BJ (cell line): ENCODE results near the gene SNU13. TPM values are rescaled to one million over a fixed set of nuclear protein-coding genes. Genes with fewer than 3 reads are reported as not detected.
"Not testable (repeated sequence)": the region's sequence is repeated elsewhere in the genome, so short reads cannot be mapped to it uniquely, and the experiment has no call there.

Source experiments
- CTCF ChIA-PET: fragments of 350-600 bp; formaldehyde crosslinking; extraction: SDS; loops from one replicate; lab custom pipeline; 2021; ENCODE audit warnings: antibody characterized with exemption, inconsistent platforms; lab: Yijun Ruan, JAX
- POLR2A ChIA-PET: fragments of 300-600 bp; sonication (Branson Sonifier 250); formaldehyde crosslinking; extraction: SDS; loops from one replicate; lab custom pipeline; 2021; ENCODE audit warnings: antibody characterized with exemption; lab: Charles Lee
- DNase-seq: peaks from one replicate; pipeline ENCODE4 v3.0.0-alpha.2; 2011; ENCODE audit warnings: low read depth
- H3K27me3 ChIP-seq: 2 replicates; pipeline ENCODE4 v1.6.0; 2011; ENCODE audit warnings: low read length; ENCODE audit not compliant: control insufficient read depth, insufficient read depth
- H3K36me3 ChIP-seq: 2 replicates; pipeline ENCODE4 v1.5.1; 2011; ENCODE audit warnings: low read length; ENCODE audit not compliant: control insufficient read depth, insufficient read depth
- H3K4me3 ChIP-seq: 2 replicates; pipeline ENCODE4 v1.5.1; 2011; ENCODE audit warnings: low read depth, mild to moderate bottlenecking, control low read depth, low read length
- CTCF ChIP-seq: IDR thresholded peaks from 2 replicates; pipeline ENCODE4 v1.5.1; 2011; ENCODE audit warnings: low read depth, mild to moderate bottlenecking, control low read depth, inconsistent platforms, low read length, moderate library complexity; ENCODE audit not compliant: insufficient read depth
- polyA plus RNA-seq: library from polyadenylated mRNA; depleted of rRNA; stranded (reverse); fragments of >200 nt; gene quantifications from 2 replicates; pipeline ENCODE4 v1.2.3, GENCODE V29; 2011; rRNA removed
- small RNA-seq: library from RNA; depleted of rRNA; stranded (forward); fragments of <200 nt; gene quantifications from one replicate; pipeline ENCODE3, GENCODE V24; 2012; ENCODE audit warnings: low replicate concordance, low read depth; ENCODE audit not compliant: insufficient read length

The SNU13 gene
- polyA plus RNA-seq, 1 experiment = 327 TPM

DNA sequence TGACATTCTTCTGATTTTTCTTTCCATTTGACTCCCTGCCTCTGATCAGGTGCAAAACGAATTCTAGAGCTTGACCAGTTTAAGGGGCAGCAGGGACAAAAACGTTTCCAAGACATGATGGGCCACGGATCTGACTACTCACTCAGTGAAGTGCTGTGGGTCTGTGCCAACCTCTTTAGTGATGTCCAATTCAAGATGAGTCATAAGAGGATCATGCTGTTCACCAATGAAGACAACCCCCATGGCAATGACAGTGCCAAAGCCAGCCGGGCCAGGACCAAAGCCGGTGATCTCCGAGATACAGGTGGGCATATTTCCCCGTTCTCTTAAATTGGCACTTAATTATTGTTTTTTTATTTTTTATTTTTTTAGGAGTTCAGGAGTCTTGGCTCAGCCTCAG is 52.2 kb downstream of the SNU13 start:
- no peak for DNase-seq
- POLR2A ChIA-PET = no interaction called here
- TF ChIP-seq CTCF = no peak
- H3K36me3 ChIP-seq = peaks cover 13% of the 10 kb centered on the region
- H3K27me3 ChIP-seq = no peaks in the 10 kb centered on the region
- CTCF ChIA-PET = interaction anchor here (0.8 to 1.6 kb wide), 4 partner anchors 12 to 304 kb away, joined by 3 to 4 read pairs (median 3); no protein-coding TSS in a partner anchor
- H3K4me3 ChIP-seq = no peak overlapping the region

- DNase-seq = not testable (repeated sequence)
Measured at GRCh38 chr22:41634610-41635009, 54.1 kb downstream of the SNU13 start.

DNA sequence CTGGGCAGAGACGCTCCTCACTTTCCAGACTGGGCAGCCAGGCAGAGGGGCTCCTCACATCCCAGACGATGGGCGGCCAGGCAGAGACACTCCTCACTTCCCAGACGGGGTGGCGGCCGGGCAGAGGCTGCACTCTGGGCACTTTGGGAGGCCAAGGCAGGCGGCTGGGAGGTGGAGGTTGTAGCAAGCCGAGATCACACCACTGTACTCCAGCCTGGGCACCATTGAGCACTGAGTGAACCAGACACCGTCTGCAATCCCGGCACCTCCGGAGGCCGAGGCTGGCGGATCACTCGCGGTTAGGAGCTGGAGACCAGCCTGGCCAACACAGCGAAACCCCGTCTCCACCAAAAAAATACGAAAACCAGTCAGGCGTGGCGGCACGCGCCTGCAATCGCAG is 57.1 kb downstream of the SNU13 start:
- CTCF ChIA-PET, POLR2A ChIA-PET, H3K27me3 ChIP-seq, DNase-seq, H3K4me3 ChIP-seq: not testable (repeated sequence)
- H3K36me3 ChIP-seq = peaks cover 13% of the 10 kb centered on the region

More at GRCh38 chr22:41634610-41635009, 54.1 kb downstream of the SNU13 start:
- CTCF ChIA-PET, H3K27me3 ChIP-seq, H3K4me3 ChIP-seq, POLR2A ChIA-PET: not testable (repeated sequence)
- peaks cover 13% of the 10 kb centered on the region for H3K36me3 ChIP-seq

DNA sequence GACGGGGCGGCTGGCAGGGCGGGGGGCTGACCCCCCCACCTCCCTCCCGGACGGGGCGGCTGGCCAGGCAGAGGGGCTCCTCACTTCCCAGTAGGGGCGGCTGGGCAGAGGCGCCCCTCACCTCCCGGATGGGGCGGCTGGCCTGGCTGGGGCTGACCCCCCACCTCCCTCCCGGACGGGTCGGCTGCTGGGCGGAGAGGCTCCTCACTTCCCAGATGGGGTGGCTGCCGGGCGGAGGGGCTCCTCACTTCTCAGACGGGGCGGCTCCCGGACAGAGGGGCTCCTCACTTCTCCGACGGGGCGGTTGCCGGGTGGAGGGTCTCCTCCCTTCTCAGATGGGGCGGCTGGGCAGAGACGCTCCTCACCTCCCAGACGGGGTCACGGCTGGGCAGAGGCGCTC is 57.6 kb downstream of the SNU13 start:
- POLR2A ChIA-PET, CTCF ChIA-PET, H3K4me3 ChIP-seq, DNase-seq, H3K27me3 ChIP-seq: not testable (repeated sequence)
- peaks cover 13% of the 10 kb centered on the region for H3K36me3 ChIP-seq

DNA sequence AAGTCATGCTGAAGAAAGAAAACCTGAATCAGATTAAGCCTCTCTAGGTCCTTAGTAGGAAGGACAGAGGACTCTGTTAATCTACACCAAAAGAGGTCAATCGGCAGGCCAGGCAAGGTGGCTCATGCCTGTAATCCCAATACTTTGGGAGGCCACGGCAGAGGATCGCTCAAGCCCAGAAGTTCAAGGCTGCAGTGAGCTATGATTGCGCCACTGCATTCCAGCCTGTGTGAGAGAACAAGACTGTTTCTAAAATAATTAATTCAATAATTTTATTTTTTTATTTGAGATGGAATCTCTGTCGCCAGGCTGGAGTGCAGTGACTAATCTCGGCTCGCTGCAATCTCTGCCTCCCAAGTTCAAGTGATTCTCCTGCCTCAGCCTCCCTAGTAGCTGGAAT is 63.1 kb downstream of the SNU13 start:
- H3K27me3 ChIP-seq = no peaks in the 10 kb centered on the region
- DNase-seq = no peak
- peaks cover 17% of the 10 kb centered on the region for H3K36me3 ChIP-seq
- ChIA-PET CTCF (no interaction called here), POLR2A (no interaction called here)
- TF ChIP-seq CTCF = no peak
- H3K4me3 ChIP-seq = no peak overlapping the region

Small RNA genes within 50 kb of the gene (small RNA-seq; reads per million reads assigned to genes)
- gene HMGN2P10 (not detected), gene RF00019 (not detected), gene RNU6-476P (not detected), gene RNU6ATAC22P (not detected)

Other genes starting within 250 kb of the SNU13 start
- gene TOB2, start 242.1 kb downstream of the SNU13 start, polyA plus RNA-seq = 16.6 and 24.3 TPM in 2 replicates
- gene PHF5A, start 220.2 kb downstream of the SNU13 start, polyA plus RNA-seq = 44.3 and 57.9 TPM in 2 replicates
- gene ACO2, start 219.8 kb downstream of the SNU13 start, polyA plus RNA-seq = 20.5 and 60.5 TPM in 2 replicates
- 39.4 and 52.5 TPM in 2 replicates for gene POLR3H, start 144.4 kb downstream of the SNU13 start, polyA plus RNA-seq
- 7.1 and 14.0 TPM in 2 replicates for gene CSDC2, start 127.9 kb downstream of the SNU13 start, polyA plus RNA-seq
- gene PMM1, start 99.0 kb downstream of the SNU13 start, polyA plus RNA-seq = 70.7 and 109 TPM in 2 replicates
- gene DESI1, start 67.8 kb downstream of the SNU13 start, polyA plus RNA-seq = 33.3 and 35.7 TPM in 2 replicates
- gene XRCC6, start 67.6 kb downstream of the SNU13 start, polyA plus RNA-seq = 105 and 137 TPM in 2 replicates
- gene MEI1, start 10.6 kb upstream of the SNU13 start, polyA plus RNA-seq = 3.2 and 3.8 TPM in 2 replicates
- gene CCDC134, start 111.8 kb upstream of the SNU13 start, polyA plus RNA-seq = 4.1 and 6.0 TPM in 2 replicates
- 20.3 and 26.2 TPM in 2 replicates for gene SREBF2, start 144.2 kb upstream of the SNU13 start, polyA plus RNA-seq
- not detected in 2 replicates for gene SHISA8, start 226.2 kb upstream of the SNU13 start, polyA plus RNA-seq
- 0.06 and 0.16 TPM in 2 replicates for gene TNFRSF13C, start 237.9 kb upstream of the SNU13 start, polyA plus RNA-seq